HG03378 (cell line): ENCODE data around the gene LAMB3.

Source experiments
- ATAC-seq: cut with Tn5 transposase; IDR thresholded peaks from one replicate; pipeline ENCODE4 v1.9.1; 2021; ENCODE audit warnings: mild to moderate bottlenecking, moderate library complexity; ENCODE audit not compliant: unreplicated experiment

The LAMB3 gene

DNA sequence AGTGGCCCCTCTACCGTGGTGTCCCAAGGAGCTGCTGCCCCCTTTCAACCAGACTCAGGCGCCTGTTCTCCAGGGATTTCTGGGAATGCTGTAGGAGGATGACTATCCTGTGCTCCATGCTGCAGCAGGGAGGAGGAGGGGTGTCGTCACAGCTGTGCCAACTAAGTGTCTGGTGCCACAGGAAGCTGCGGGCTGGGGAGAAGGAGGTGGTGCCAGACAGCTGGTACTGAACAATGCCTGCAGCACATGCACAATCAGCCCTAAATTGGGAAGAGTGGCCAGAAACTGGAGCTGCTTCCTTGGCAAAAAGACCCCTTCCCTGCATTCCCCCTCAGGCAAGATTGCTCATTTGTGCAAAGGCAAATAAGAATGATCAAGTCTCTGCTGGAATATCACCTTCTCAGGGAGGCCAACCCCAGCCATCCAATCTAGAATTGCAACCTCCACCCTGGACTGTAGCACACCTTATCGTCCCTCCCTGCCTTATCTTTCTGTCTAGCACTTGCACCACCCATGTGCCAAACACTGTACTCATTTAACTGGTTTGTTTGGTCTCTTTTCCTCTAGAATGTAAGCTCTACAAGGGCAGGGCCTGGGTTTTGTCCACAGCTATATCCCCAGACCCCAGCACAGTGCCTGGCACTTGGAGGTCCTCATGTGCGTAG, 33.3 kb downstream of the LAMB3 start:
- no peak for ATAC-seq

- no peak for ATAC-seq
Observed at GRCh38 chr1:209618291-209618690, 33.9 kb downstream of the LAMB3 start.

DNA sequence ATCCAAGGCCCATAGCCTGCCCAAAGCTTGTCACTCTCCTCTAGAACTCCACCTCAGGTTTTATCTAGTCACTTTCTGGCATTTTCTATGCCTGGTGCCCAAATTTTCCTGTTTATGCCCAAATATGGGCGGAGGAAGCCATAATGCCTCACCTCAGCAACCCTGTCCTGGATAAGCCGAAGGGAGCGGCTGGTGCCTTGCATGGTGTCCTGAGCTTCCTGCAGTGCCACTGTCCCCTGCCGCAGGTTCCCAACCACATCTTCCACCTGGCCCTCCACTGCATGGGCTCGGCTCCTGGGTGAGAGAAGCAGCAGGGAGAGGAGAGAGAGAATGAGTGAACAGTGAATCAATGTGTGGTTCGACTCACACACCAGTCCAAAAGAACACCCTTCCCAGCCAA, 34.5 kb downstream of the LAMB3 start:
- no peak for ATAC-seq

DNA sequence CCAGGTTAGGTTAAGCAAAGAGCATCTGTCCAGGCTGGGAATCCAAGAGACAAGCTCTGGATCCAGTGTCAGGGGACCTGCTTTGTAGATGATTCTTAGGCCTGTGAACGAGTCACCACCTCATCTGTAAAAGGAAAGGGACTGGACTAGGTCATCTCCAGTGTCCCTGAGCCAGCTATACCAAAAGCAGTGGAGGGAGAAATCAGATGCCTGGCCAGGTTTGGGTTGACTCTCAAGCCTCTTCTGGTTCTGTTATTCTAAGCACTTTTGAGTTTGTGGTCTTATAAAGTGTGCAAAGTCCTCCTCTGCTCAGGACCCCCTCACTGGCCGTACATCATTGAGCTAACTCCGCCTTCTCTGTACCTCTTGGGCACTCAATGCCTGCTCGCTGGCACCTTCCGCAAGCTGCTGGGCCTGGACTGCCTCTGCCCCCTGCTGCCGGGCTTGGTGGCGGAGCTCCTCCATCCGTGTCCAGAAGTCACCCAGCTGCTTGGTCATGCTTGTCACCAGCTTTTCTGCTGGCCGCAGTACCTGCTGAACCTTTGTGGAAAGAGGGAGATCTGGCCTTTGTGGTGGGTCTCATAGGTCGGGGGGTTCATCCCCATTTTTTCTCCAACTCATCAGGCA, 35.1 kb downstream of the LAMB3 start:
- no peak for ATAC-seq

GRCh38 chr1:209616366-209617046, 35.7 kb downstream of the LAMB3 start:
- ATAC-seq, result no peak

- ATAC-seq, result no peak
Observed at GRCh38 chr1:209614906-209615305, 37.3 kb downstream of the LAMB3 start.

DNA sequence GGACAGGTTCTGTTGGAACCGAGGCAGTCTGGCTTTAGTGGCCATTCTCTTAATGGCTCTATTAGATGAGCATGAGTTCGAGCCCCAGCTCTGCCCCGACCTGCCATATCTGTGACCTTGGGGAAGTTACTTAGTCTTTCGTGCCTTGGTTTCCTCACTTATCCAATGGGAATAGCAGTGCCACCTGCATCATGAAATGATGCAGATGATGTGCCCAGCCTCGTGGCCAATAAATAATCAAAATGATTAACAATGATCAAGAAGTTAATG, 38.1 kb downstream of the LAMB3 start:
- no peak for ATAC-seq

- no peak for ATAC-seq
Observed at GRCh38 chr1:209613400-209614150, 38.6 kb downstream of the LAMB3 start.

- ATAC-seq, result no peak
Observed at GRCh38 chr1:209612646-209613399, 39.4 kb downstream of the LAMB3 start.

DNA sequence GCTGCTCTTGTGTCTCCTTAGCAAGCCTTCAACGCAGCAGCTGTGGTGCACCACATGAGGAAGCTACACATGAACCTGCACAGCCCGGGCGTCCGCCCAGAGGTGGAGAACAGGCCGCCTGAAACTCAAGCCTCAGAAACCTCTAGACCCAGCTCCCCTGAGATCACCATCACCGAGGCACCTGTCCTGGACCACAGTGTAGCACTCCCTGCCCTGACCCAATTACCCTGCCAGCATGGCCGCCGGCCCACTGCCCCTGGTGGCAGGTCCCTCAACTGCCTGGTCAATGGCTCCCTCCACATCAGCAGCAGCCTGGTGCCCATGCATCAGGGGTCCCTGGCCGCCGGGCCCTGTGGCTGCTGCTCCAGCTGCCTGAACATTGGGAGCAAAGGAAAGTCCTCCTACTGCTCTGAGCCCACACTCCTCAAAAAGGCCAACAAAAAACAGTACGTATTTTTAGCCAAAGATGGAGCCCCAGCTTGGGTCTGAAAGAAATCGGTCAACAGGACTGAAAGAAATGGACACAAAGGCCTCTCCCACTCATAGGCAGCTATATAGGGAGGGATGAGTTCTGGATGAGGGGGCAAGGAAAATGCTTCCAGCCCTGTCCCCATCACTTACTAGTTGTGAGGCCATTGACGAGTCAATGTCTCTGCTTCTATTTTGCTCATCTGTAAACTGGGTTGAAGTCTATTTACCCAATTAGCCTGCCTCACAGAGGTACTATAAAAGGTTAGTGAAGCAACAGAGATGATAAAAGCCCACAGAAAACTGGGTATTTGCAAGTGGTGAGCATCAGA, 40.3 kb downstream of the LAMB3 start:
- no peak for ATAC-seq

- no peak for ATAC-seq
Observed at GRCh38 chr1:209610631-209610905, 41.7 kb downstream of the LAMB3 start.

DNA sequence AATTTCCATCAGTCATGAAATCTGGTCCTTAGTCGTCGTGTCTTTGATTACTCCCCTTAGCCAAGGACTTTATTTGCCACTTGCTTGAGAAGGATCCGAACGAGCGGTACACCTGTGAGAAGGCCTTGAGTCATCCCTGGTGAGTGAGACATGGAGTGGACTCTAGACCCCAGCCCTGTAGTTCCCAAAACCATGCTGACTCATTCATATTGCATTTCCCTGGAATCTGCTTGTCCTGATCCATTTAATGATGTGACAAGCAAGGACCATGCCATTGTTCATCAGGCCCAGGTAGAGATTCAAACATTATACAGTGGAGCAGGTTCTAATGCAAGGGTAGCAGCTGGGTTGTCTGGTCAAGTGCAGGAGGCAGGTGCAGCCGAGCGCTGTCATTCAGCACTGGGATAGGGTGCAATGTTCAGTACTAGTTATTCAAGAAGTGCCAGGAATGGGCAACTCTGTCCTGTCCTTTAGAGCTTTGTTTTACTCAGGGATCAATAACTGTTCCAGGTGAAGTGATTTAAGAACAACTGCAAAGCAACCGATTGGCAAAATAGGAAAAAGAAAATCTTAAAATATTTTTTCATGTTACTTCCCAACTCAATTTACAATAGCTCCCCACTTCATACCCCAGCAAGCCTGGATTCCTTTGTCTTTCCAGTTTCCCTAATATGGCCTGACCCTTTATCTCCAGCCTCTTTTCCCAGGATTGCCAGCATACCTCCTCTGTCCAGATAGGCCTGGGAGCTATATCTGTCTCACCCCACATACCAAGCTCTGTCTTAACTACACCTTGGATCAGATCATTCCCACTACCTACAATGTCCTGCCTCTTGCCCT, 42.2 kb downstream of the LAMB3 start:
- no peak for ATAC-seq

DNA sequence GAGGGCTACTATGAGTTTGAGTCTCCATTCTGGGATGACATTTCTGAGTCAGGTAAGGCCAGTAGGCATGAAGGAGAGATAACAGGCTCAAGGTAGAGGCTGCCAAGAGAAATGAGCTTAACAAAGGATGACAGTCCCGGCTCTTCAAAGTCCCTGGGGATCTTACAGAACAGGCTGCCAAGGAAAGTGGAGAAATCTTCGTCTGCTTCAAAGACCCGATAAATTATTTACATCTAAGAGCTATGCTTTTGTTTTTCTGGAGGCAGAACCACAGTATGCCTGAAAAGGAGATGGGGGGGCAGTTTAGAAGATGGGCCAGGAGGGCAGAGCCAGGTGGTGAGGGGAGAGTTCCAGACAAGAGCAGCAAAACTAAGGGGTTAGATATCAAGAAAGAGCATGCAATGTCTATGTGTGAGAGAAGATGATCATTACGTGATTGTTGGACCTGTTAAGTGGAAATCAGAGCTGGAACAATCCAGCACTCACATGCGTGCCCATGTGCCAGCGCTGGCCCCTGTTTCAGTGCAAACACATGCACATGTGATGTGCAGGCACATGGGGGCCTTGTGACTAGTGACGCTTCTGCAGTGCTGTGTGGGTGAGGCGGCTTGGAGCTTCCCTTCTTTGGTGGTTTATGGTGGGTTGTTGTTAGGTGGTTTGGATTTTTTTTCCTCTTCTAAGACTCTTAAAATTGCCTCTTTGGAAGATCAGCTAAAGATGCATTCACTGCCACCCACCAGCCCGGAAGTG, 43.0 kb downstream of the LAMB3 start:
- no peak for ATAC-seq

- ATAC-seq, result no peak
Observed at GRCh38 chr1:209607795-209608178, 44.4 kb downstream of the LAMB3 start.

DNA sequence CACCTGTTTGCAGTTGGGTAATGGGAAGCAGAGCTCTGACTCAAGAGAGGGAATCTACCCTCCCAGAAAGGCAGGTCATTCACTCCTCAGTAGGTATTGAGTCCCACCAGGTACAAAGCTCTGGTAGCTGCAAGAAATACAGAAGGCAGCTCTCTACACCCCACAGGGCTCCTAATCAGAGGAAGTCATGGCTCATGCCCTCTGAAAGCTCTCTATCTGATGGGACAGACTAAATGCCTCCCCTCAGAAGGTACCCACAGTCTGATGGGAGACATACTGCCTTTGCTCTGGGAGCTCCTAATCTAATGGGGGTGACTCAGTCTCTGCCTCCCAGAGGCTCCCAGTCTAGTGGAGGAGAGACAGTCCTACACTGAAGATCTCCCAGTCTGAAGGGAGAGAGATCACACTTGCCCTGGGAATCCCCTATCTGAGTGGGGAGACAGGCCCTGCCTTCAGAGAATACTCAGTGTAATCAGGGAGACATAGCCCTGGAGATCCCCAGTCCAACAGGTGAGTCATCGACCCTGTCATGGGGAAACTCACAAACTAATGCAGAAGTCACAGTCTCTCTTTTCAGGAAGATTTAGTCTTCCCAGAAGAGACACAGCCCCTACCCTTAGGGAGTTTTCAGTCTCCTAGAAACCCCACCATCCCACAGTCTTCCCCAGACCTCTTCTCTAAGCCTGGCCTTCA, 45.0 kb downstream of the LAMB3 start:
- peak; percentile 92 for ATAC-seq

- no peak for ATAC-seq
Observed at GRCh38 chr1:209603877-209604276, 48.3 kb downstream of the LAMB3 start.

- no peak for ATAC-seq
Observed at GRCh38 chr1:209601809-209602657, 50.2 kb downstream of the LAMB3 start.

DNA sequence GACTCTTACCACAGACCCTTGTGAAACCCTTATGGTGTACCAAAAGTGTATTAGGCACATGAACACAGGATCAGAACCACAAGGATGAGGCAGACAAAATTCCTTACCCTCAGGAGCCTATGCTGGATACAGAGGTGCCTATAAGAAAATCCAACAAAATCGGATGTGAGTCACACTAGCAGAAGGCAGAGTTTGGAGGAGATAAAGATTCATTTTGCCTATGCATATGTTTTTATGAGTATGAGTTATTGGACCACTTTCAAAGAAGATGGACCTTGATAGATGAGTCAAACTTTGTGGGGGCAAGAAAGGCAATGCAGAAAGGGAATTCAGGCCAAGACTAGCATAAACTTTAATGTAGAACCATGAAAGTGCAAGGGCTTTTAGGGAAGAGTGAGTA, 51.7 kb downstream of the LAMB3 start:
- ATAC-seq, result no peak
